Activated naive CD8-positive, alpha-beta T cell treated with anti-CD3 and anti-CD28 coated beads, Interleukin-2, amount 50 U/mL, for 24 hours (primary cell): ENCODE results near the gene TSPAN9.
A peak's percentile ranks its signal among the peaks of the same experiment; 100 is the strongest.

Experiments used
- ATAC-seq: fragments of 150-1000 bp; cut with Tn5 transposase; one replicate; pipeline ENCODE4 v1.10.0; 2021
- DNase-seq: peaks from one replicate; pipeline ENCODE4 v3.0.0; 2021
- H3K27ac Mint-ChIP-seq: one replicate; pipeline ENCODE4 v1.8.0; 2021; ENCODE audit warnings: mild to moderate bottlenecking, mixed read lengths
- H3K27me3 Mint-ChIP-seq: one replicate; pipeline ENCODE4 v1.8.0; 2021; ENCODE audit warnings: mixed read lengths
- H3K36me3 Mint-ChIP-seq: one replicate; pipeline ENCODE4 v1.8.0; 2021; ENCODE audit warnings: low read depth, mixed read lengths
- H3K4me1 Mint-ChIP-seq: one replicate; pipeline ENCODE4 v1.8.0; 2021; ENCODE audit warnings: mixed read lengths
- H3K4me3 Mint-ChIP-seq: one replicate; pipeline ENCODE4 v1.8.0; 2021; ENCODE audit warnings: mild to moderate bottlenecking, moderate library complexity, mixed read lengths
- H3K9me3 Mint-ChIP-seq: one replicate; pipeline ENCODE4 v1.8.0; 2021; ENCODE audit warnings: mixed read lengths

The TSPAN9 gene

DNA sequence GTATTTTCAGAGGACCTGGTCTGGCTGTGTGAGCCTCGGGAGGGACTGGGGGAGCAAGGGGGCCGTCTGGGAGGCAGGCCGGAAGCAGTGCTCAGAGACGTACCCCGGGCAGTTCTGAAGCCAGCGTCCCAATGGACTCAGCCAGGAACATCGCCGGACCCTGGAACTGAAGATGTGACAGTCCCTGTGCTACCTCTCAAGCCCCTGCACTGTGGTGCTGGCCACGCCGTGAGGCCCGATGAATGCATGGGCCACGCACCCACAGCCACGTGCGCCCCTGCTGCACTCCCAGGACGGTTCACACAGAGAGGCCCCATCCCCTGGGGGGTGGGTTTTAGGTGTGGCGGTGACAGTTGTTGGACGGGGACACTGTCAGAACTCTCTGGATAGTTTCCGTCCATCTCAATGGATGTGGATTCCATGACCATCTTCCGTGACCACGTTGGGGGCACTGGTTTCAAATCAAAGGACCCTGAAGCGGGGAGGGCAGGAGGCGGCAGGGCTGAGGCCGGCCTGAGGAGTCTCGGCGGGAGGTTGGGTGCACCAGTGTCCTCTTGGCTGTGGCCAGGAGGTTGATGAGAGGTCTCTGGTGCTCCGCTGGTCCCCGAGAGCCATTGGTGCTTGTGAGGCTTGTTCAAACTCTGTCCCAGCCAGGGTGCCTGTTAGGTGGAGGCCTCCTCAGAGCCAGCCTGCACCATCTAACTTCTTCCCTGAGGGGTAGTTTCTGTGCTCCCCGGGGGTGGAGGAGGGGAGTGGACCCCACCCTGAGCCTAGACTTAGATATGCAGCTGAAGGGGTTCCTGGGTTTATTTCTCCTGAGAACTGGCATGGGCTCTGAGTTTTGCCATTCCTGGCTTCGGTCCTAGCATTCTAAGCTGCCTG, 36.3 kb upstream of the TSPAN9 start:
- ATAC-seq = no peak
- Mint-ChIP-seq H3K36me3 (no peaks in the 10 kb centered on the region), H3K27ac (no peak overlapping the region), H3K9me3 (no peaks in the 10 kb centered on the region), H3K4me3 (no peak overlapping the region), H3K4me1 (peaks cover 2% of the 10 kb centered on the region), H3K27me3 (peaks cover 24% of the 10 kb centered on the region)
- no peak for DNase-seq

DNA sequence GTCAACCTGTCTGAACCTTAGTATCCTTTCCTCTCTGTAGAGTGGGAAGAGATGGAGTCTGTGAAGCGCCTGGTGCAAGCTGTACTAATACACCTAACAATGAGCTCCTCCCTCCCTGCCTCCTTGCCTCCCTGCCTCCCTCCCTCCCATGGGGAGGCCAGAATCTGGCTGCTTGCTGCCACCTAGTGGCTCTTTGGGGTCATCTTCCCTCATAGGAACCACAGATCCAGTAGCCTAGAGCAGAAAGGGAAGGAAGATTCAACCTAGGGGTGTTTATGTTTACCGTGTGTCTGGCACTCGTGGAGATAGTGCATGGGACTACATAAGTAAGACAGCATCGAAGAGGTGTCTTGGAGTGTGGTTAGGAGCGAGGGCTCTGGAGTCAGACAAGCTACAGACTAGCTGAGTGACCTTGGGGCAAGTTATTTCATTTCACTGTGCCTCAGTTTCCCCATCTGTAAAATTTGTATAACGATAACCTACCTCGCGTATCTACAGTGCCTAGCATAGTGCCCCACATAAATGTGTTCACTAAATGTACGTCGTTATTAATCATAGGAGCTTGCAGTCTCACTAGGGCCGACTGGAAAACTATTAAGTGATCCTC, 35.5 kb upstream of the TSPAN9 start:
- peak; percentile 66 for ATAC-seq
- H3K36me3 Mint-ChIP-seq = no peaks in the 10 kb centered on the region
- no peaks in the 10 kb centered on the region for H3K9me3 Mint-ChIP-seq
- no peak overlapping the region for H3K4me3 Mint-ChIP-seq
- H3K4me1 Mint-ChIP-seq = peaks cover 2% of the 10 kb centered on the region
- peak; percentile 61 for DNase-seq
- no peak overlapping the region for H3K27ac Mint-ChIP-seq
- H3K27me3 Mint-ChIP-seq = peaks cover 24% of the 10 kb centered on the region

DNA sequence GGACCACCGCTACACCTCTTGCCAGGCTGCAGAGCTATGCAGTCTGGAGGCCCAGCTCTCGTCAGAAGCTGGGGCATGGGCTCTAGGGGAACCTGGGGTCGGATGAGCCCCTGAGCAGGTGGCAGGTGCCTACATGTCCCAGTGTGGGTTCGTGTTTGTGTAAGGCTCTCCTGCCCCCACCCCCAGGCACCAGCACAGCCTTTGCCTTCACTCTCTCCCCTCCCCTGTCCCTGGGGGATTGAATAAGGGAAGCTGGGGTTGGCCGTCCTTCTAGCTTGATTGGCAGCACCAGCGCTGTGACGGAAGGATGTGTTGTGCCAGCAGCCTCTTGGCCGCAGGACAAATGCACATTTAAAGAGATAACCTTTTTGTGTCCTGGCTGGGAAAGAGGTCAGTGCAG, 34.8 kb upstream of the TSPAN9 start:
- Mint-ChIP-seq H3K36me3 (no peaks in the 10 kb centered on the region), H3K4me1 (peaks cover 2% of the 10 kb centered on the region), H3K27ac (no peak overlapping the region), H3K27me3 (peaks cover 24% of the 10 kb centered on the region), H3K4me3 (no peak overlapping the region), H3K9me3 (no peaks in the 10 kb centered on the region)
- ATAC-seq (no peak), DNase-seq (peak; percentile 9)

DNA sequence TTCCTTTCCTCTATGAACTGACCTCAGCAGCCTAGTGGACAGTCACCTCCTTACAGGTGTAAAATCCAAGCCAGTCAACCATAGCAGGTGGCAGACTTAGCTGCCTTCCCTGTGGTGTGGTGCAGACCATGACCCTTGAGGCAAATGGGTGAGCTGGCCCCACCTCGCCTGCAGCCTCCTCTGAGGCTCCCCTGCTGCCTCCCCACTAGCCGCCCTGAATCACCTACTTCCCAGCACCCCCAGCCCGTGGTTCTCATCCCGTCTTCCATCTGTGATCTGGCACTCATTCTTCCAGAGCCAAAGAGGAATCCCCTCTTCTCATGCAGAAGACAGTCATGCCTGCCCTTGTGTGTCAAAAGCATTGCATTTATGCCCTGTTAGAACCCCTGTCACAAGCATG, 34.4 kb upstream of the TSPAN9 start:
- Mint-ChIP-seq H3K4me3 (no peak overlapping the region), H3K27me3 (peaks cover 26% of the 10 kb centered on the region), H3K4me1 (peaks cover 2% of the 10 kb centered on the region), H3K9me3 (no peaks in the 10 kb centered on the region), H3K36me3 (no peaks in the 10 kb centered on the region), H3K27ac (no peak overlapping the region)
- ATAC-seq = no peak
- no peak for DNase-seq

DNA sequence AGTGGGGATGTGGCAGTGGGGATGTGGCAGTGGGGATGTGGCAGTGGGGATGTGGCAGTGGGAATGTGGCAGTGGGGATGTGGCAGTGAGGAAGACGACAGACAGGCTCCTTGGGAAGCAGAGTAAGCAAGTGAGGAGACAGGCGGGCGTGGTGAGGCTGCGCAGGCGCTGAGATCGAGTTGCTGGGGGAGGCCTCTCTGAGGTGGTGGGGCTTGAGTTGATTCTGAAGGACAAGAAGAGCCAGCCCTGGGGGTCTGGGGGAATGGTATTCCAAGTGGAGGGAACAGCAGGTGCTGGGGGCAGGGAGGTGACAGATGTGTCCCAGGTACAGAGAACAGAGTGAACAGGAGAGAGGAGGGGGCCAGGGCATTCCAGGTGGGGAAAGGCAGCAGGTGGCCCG, 33.8 kb upstream of the TSPAN9 start:
- no peak for DNase-seq
- H3K4me3 Mint-ChIP-seq = no peak overlapping the region

DNA sequence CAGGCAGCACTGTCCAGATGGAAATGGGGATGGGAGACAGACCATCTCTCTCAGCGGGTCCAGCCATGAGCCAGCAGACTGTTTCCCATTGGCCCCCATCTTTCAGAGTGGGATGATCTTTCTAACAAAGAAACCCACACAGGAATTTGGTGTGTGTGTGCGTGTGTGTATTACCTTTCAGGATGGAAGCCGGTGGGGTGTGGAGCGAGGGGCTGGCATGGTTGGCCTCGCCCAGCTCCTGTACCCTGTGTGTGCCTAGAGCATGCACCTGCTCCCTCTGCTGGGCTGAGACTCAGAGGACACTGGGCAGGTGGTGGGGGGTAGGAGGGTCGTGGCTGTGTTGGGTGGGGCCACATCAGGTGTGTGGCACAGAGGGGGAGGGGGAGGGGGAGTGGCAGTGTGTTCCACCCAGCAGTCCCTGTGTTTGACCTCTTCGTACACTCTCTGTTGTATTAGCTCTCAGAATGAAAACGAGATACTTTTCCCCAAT, 33.0 kb upstream of the TSPAN9 start:
- DNase-seq (no peak), ATAC-seq (no peak)
- Mint-ChIP-seq H3K27ac (no peak overlapping the region), H3K4me1 (peaks cover 2% of the 10 kb centered on the region), H3K9me3 (no peaks in the 10 kb centered on the region), H3K27me3 (peaks cover 27% of the 10 kb centered on the region), H3K36me3 (no peaks in the 10 kb centered on the region), H3K4me3 (no peak overlapping the region)

More for the DNA sequence above, 33.8 kb upstream of the TSPAN9 start:
- Mint-ChIP-seq H3K27ac (no peak overlapping the region), H3K4me1 (peaks cover 2% of the 10 kb centered on the region), H3K27me3 (peaks cover 26% of the 10 kb centered on the region), H3K9me3 (no peaks in the 10 kb centered on the region), H3K36me3 (no peaks in the 10 kb centered on the region)
- ATAC-seq = no peak

DNA sequence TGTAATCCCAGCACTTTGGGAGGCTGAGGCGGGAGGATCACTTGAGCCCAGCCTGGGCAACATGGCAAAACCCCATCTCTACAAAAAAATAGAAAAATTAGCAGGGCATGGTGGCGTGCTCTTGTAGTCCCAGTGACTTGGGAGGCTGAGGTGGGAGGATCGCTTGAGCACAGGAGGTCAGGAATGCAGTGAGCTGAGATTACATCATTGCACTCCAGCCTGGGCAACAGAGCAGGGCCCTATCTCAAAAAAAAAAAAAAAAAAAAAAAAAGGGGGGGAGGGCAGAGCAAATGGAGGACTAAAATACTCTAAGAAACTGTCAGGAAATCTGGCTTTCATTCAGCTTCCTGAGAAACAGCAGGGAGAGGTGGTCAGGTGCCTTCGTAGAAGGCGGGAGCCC, 31.7 kb upstream of the TSPAN9 start:
- Mint-ChIP-seq H3K27me3 (peaks cover 39% of the 10 kb centered on the region), H3K36me3 (no peaks in the 10 kb centered on the region), H3K4me1 (peaks cover 2% of the 10 kb centered on the region), H3K27ac (no peak overlapping the region), H3K4me3 (no peak overlapping the region), H3K9me3 (no peaks in the 10 kb centered on the region)
- ATAC-seq = no peak
- DNase-seq = no peak

DNA sequence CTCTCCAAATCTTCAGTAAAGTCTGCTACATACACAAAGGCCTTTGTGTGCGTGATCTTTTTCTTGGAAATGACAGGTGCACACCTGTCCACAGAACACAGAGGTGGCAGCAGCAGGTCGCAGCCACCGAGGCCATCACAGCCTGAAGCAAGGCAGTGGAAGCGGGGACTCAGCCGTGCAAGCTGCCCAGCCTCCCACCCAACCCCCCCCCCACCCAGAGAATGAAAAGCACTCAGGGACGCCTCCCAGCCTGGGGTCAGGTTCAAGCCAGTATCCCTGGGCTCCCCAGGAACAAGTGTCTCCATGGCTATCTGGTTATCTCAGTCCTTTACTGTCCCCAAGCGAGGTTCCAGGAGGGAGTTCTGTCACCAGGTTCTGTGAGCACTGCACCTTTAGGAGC, 31.2 kb upstream of the TSPAN9 start:
- Mint-ChIP-seq H3K4me3 (no peak overlapping the region), H3K27ac (no peak overlapping the region), H3K4me1 (peaks cover 2% of the 10 kb centered on the region), H3K9me3 (no peaks in the 10 kb centered on the region), H3K27me3 (peaks cover 39% of the 10 kb centered on the region), H3K36me3 (no peaks in the 10 kb centered on the region)
- no peak for DNase-seq
- ATAC-seq = no peak

DNA sequence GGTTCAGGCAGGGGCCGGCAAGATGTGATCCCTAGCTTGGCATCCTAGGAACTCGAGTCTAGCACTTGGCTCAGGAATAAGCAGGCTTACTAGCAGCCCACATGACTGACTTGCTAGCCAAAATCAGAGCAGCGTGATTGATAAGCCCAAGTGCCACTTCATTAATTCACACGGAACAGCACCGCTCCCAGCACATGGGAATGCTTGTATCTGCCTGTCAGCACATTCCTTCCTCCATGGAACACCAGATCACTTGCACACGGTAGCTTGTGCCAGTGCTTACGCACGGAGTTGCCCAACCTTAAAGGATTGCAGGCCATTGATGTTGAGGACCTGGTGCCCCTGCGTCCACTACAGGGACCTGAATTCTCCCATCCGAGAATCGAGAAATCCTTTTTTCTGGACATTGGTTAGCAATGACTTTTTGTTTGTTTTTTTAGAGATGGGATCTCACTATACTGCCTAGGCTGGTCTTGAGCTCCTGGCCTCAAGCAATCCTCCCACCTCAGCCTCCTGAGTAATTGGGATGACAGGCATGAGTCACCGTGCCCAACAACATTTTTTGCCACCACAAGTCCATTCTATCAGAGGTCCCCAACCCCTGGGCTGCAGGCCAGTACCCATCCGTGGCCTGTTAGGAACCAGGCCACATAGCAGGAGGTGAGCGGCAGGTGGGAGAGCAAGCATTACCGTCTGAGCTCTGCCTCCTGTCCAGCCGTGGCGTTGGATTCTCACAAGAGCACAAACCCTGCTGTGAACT, 30.6 kb upstream of the TSPAN9 start:
- H3K4me1 Mint-ChIP-seq = peaks cover under 1% of the 10 kb centered on the region
- no peaks in the 10 kb centered on the region for H3K36me3 Mint-ChIP-seq
- DNase-seq (no peak), ATAC-seq (no peak)
- H3K9me3 Mint-ChIP-seq = no peaks in the 10 kb centered on the region
- no peak overlapping the region for H3K27ac Mint-ChIP-seq
- peaks cover 41% of the 10 kb centered on the region for H3K27me3 Mint-ChIP-seq
- H3K4me3 Mint-ChIP-seq = no peak overlapping the region

DNA sequence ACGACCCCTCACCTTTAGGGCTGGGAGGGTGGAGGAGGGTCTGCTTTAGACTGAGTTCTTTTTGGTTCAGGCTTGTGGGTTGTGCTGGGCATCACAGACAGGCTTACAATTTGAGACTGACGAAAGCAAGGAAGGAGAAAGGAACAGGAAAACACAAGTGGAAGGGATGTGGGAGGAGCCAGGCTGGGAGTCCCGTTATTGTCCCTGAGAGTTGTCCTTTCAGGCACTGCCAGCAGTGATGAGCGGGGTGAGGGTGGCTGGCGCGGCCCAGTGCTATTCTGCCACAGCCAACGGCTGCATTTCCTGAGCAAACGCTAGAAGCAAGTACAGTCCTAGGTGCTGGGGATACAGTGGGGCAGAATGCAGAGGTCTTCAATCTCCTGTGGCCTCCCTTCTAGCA, 29.2 kb upstream of the TSPAN9 start:
- H3K36me3 Mint-ChIP-seq = no peaks in the 10 kb centered on the region
- DNase-seq (no peak), ATAC-seq (no peak)
- peaks cover 29% of the 10 kb centered on the region for H3K27me3 Mint-ChIP-seq
- H3K27ac Mint-ChIP-seq = no peak overlapping the region
- H3K4me1 Mint-ChIP-seq = no peaks in the 10 kb centered on the region
- no peak overlapping the region for H3K4me3 Mint-ChIP-seq
- H3K9me3 Mint-ChIP-seq = no peaks in the 10 kb centered on the region

DNA sequence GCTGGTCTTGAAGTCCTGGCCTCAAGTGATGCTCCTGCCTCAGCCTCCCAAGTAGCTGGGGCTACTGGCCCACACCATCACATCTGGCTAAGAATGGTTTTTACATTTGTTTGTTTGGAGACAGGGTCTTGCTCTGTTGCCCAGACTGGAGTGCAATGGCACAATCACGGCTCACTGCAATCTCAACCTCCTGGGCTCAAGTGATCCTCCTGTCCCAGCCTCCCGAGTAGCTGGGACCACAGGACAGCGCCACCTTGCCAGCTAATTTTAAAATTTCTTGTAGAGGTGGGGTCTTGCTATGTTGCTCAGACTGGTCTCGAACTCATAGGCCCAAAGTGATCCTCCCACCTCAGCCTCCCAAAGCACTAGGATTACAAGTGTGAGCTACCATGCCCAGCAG, 28.6 kb upstream of the TSPAN9 start:
- no peaks in the 10 kb centered on the region for H3K4me1 Mint-ChIP-seq
- H3K9me3 Mint-ChIP-seq = no peaks in the 10 kb centered on the region
- no peaks in the 10 kb centered on the region for H3K36me3 Mint-ChIP-seq
- H3K4me3 Mint-ChIP-seq = no peak overlapping the region
- H3K27me3 Mint-ChIP-seq = peaks cover 26% of the 10 kb centered on the region
- H3K27ac Mint-ChIP-seq = no peak overlapping the region
- ATAC-seq (no peak), DNase-seq (no peak)

DNA sequence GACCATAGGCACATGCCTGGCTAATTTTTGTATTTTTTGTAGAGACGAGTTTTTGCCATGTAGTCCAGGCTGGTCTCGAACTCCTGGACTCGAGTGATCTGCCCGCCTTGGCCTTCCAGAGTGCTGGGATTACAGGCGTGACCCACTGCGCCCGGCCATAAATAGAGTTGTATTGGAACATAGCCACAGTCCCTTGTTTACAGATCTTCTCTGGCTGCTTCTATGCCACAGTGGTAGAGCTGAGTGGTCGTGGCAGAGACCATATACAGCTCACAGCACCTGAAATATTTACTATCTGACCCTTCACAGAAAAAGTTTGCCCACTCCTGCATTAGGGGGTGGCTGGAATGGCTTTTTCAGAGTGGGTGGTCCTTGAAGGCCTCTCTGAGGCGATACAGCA, 28.0 kb upstream of the TSPAN9 start:
- no peaks in the 10 kb centered on the region for H3K4me1 Mint-ChIP-seq
- no peaks in the 10 kb centered on the region for H3K36me3 Mint-ChIP-seq
- H3K9me3 Mint-ChIP-seq = no peaks in the 10 kb centered on the region
- H3K27me3 Mint-ChIP-seq = peaks cover 23% of the 10 kb centered on the region
- DNase-seq (no peak), ATAC-seq (no peak)
- no peak overlapping the region for H3K4me3 Mint-ChIP-seq
- H3K27ac Mint-ChIP-seq = no peak overlapping the region

DNA sequence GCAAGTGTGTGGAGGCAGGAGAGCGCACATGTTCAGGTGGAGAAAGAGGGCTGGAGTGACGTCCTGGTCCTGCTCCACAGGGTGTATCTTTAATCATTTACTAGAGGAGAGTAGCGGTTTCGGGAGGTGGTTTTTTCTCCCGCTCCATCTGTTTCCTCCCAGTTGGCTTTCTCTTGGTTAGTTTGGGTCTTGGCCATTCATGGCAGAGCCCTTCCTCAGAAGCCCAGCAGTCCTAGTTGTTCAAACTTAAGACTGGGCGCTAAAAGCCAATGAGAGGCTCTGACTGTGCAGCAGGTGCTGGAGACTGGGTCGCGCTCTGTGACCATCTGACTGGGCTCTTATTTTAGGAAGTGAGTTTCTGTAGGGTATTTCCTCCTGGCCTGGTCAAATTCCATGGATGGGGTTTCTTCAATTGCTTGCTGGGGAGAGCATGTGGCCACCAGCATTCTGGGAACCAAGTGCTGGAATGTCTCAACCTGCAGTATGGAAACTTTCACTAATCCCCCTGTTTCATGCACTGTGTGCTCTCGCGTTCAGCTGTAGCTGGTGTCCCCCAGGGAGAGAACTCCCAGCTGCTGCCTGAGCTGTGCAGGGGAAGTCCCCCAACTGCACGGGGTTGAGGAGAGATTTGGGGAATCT, 27.4 kb upstream of the TSPAN9 start:
- H3K27me3 Mint-ChIP-seq = peaks cover 23% of the 10 kb centered on the region
- no peaks in the 10 kb centered on the region for H3K4me1 Mint-ChIP-seq
- no peak overlapping the region for H3K27ac Mint-ChIP-seq
- no peaks in the 10 kb centered on the region for H3K9me3 Mint-ChIP-seq
- DNase-seq (no peak), ATAC-seq (no peak)
- H3K4me3 Mint-ChIP-seq = no peak overlapping the region
- H3K36me3 Mint-ChIP-seq = no peaks in the 10 kb centered on the region

DNA sequence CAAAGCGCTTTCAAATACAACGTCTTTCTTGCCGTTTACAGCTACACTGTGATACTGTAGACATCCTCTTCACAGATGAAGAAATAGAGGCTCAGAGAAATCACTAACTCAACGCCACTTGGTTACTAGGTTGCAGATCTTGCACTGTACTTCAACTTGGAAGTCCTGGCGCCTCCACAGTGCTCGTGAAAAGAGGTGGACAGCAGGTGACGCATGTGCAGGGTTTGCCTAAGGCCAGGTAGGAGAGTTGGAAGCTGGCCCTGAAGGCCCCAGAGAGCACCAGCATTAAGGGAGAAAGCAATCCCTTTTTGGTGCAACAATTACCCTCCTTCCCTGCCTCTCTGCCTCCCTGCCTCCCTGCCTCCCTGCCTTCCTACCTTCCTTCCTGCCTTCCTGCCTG, 22.8 kb upstream of the TSPAN9 start:
- Mint-ChIP-seq H3K27me3 (peaks cover 29% of the 10 kb centered on the region), H3K36me3 (no peaks in the 10 kb centered on the region), H3K4me1 (no peaks in the 10 kb centered on the region), H3K27ac (no peak overlapping the region), H3K4me3 (no peak overlapping the region), H3K9me3 (no peaks in the 10 kb centered on the region)
- ATAC-seq = no peak
- DNase-seq = no peak
